Spleen (tissue), 7 donors: ENCODE results near the gene PALD1.

ENCODE experiments used
- CTCF ChIP-seq, 11 experiments: fragments of 200-600 bp in 7 of 11; fragments of 450-650 bp in 4 of 11; sonication (generic) in 4 of 11; IDR thresholded peaks in 8 of 11; conservative IDR thresholded peaks in 3 of 11; 1 replicate in 7 of 11; 2 replicates in 4 of 11; pipeline versions ENCODE4 v1.4.0 to v1.8.0; 2016 to 2021; ENCODE audit warnings: antibody characterized with exemption in 11 of 11, inconsistent platforms in 4 of 11, mild to moderate bottlenecking in 1 of 11
- POLR2A ChIP-seq, 3 donors: fragments of 450-650 bp; IDR thresholded peaks; one replicate each; pipeline ENCODE4 v1.5.1; 2017; ENCODE audit warnings: antibody characterized with exemption in 3 of 3, mild to moderate bottlenecking in 1 of 3
- POLR2AphosphoS5 ChIP-seq, 3 donors: sonication (generic); formaldehyde crosslinking; IDR thresholded peaks; one replicate each; pipeline ENCODE4 v1.5.1; 2017; ENCODE audit warnings: antibody characterized with exemption in 3 of 3
- donor health status: DM: no; HTN: no; CAD: no; lungs with moderate emphysema.
- donor health status: DM: no; HTN: no; CAD: no.
- donor health status: DM: no; HTN: no; CAD: no.

- TF ChIP-seq CTCF (IDR thresholded peaks at IDR 0.05 in 8 of 11, conservative IDR thresholded peaks at IDR 0.05 in 3 of 11) (no peak), POLR2A (IDR thresholded peaks at IDR 0.05) (no peak), POLR2AphosphoS5 (IDR thresholded peaks at IDR 0.05) (no peak)
Observed at GRCh38 chr10:70494536-70494935, 16.0 kb downstream of the PALD1 start.
